IPS-18a (cell line): Measurements from ENCODE around the gene TDRD1.

Experiments
- H3K27ac ChIP-seq: one replicate; pipeline ENCODE4 v1.5.1; 2013; ENCODE audit warnings: low read length
- H3K27me3 ChIP-seq: one replicate; pipeline ENCODE4 v1.6.1; 2013; ENCODE audit warnings: mild to moderate bottlenecking, low read length; ENCODE audit not compliant: control insufficient read depth, insufficient read depth
- H3K36me3 ChIP-seq: one replicate; pipeline ENCODE4 v1.6.1; 2013; ENCODE audit warnings: low read depth, low read length; ENCODE audit not compliant: control insufficient read depth
- H3K4me1 ChIP-seq: one replicate; pipeline ENCODE4 v1.6.1; 2013; ENCODE audit warnings: low read depth, low read length; ENCODE audit not compliant: control insufficient read depth
- H3K4me3 ChIP-seq: one replicate; pipeline ENCODE4 v1.5.1; 2013; ENCODE audit warnings: low read length
- H3K9ac ChIP-seq: one replicate; pipeline ENCODE4 v1.6.1; 2013; ENCODE audit warnings: mild to moderate bottlenecking, low read length, moderate library complexity
- H3K9me3 ChIP-seq: one replicate; pipeline ENCODE4 v1.6.1; 2013; ENCODE audit warnings: low read depth, low read length; ENCODE audit not compliant: control insufficient read depth

The TDRD1 gene

DNA sequence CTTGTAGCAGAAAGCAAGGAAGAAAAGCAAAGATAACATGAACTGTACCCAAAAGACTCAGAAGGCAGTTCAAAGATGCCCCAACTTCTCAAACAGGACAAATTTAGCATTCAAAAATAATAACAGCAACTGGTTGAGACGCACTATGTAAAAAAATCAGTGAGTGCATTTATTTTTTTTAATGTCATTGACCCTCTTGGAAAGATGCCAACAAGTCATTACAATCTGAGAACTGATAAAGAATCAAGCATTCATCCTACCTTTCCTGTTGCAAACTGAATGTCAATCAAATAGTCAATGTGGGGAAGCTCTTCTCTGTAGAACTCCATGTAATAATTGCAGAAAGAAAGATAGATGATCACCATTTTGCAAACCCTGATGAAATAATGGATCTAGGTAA lies 3.5 kb upstream of the TDRD1 start:
- peaks cover 22% of the 10 kb centered on the region for H3K4me1 ChIP-seq
- H3K27me3 ChIP-seq: peaks cover 15% of the 10 kb centered on the region
- H3K9ac ChIP-seq: no peak overlapping the region
- H3K4me3 ChIP-seq: no peak overlapping the region
- H3K9me3 ChIP-seq: no peaks in the 10 kb centered on the region
- H3K27ac ChIP-seq: no peak overlapping the region
- H3K36me3 ChIP-seq: no peaks in the 10 kb centered on the region

DNA sequence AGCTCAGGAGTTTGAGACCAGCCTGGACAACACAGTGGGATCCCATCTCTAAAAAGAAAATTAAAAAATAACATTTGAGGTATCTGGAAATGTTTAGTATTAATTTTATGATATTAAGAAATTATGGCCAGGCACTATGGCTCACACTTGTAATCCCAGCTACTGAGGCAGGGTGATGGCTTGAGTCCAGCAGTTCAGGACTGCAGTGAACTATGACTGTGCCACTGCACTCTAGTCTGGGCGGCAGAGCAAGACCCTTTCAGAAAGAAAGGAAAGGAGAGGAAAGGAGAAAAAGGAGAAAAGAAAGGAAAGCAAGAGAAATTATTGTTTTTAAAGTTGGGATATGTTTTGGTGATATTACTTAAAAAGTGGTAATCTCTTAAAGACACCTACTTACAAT lies 2.6 kb upstream of the TDRD1 start:
- no peaks in the 10 kb centered on the region for H3K9me3 ChIP-seq
- H3K9ac ChIP-seq: no peak overlapping the region
- peaks cover 22% of the 10 kb centered on the region for H3K4me1 ChIP-seq
- H3K36me3 ChIP-seq: no peaks in the 10 kb centered on the region
- no peak overlapping the region for H3K4me3 ChIP-seq
- H3K27ac ChIP-seq: no peak overlapping the region
- H3K27me3 ChIP-seq: peaks cover 15% of the 10 kb centered on the region

DNA sequence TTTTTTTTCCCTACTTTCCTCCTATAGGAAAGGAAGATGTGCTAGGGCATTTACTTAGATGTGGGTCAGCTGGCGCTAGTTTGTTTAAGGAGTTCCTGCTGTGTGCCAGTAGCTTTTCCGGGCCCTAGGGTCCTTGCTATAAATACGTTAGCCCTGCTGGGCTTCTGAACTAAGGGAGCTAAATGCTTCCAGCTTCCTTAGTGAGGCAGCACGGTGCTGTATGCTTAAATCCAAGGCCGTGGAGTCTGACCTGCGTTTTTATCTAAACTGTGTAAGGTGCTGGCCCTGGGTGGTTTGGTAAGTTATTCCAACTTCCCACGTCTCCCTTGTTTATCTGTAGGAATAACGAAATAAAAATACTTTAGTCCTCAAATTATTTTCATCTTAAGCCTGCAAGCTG lies 594 bp downstream of the TDRD1 start:
- Histone ChIP-seq H3K9ac (no peak overlapping the region), H3K27ac (no peak overlapping the region), H3K4me3 (no peak overlapping the region), H3K9me3 (no peaks in the 10 kb centered on the region), H3K27me3 (peaks cover 13% of the 10 kb centered on the region), H3K4me1 (peaks cover 7% of the 10 kb centered on the region), H3K36me3 (no peaks in the 10 kb centered on the region)

DNA sequence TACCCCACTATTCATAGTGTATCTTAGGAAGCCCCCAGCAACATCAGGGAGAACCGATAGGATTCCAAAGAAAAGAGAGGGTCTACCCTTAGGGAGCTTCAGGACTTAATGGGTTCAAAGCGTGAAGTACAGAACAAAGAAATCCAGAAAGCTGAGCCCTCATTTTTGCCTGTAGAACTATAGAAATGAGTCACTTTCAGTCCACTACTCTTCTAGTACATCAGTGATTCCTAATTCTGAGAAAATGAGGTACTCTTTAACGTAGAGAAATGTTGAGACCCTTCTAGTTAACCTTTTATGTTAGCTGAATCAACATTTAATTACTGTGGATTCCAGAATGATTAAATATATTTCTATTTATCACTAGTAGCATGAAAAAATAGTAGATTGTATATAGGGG lies 1.8 kb downstream of the TDRD1 start:
- Histone ChIP-seq H3K9ac (no peak overlapping the region), H3K27me3 (peaks cover under 1% of the 10 kb centered on the region), H3K36me3 (no peaks in the 10 kb centered on the region), H3K27ac (no peak overlapping the region), H3K4me1 (peaks cover 6% of the 10 kb centered on the region), H3K4me3 (no peak overlapping the region), H3K9me3 (no peaks in the 10 kb centered on the region)

DNA sequence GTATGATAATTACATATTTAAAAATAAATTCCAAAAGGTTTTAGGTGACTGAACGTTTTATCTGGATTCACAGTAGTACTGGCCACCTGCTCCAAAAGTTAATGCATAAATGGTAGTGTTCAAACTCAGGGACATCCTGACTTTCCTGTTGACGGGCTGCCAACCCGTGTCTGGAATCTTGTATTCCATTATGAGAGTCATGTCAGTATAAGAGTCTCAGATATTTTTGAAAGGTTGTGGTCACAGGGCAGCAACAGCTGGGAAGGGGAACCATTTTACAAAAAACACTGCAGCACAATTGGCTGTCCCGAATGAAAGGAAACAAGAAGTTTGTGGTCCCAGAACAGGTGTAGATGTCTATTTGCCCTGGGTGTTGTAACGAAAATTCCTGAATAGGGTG lies 2.8 kb downstream of the TDRD1 start:
- no peaks in the 10 kb centered on the region for H3K36me3 ChIP-seq
- no peak overlapping the region for H3K27ac ChIP-seq
- H3K27me3 ChIP-seq: no peaks in the 10 kb centered on the region
- peaks cover 6% of the 10 kb centered on the region for H3K4me1 ChIP-seq
- no peaks in the 10 kb centered on the region for H3K9me3 ChIP-seq
- H3K9ac ChIP-seq: no peak overlapping the region
- H3K4me3 ChIP-seq: no peak overlapping the region

DNA sequence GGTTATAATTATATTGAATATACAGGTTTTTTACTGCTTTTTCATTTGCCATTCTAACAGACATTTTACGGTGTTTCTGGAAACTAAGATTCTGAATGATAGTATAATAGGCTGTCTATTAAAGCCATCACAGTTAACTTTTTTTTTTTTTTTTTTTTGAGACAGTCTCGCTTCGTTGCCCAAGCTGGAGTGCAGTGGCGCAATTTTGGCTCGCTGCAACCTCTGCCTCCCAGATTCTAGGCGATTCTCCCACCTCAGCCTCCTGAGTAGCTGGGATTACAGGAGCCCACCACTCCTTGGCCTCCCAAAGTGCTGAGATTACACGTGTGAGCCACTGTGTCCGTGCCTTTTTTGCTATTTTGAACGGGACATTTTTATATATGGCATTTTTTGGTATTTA lies 4.4 kb downstream of the TDRD1 start:
- no peak overlapping the region for H3K27ac ChIP-seq
- no peaks in the 10 kb centered on the region for H3K9me3 ChIP-seq
- H3K27me3 ChIP-seq: no peaks in the 10 kb centered on the region
- no peak overlapping the region for H3K9ac ChIP-seq
- peaks cover 6% of the 10 kb centered on the region for H3K4me1 ChIP-seq
- no peak overlapping the region for H3K4me3 ChIP-seq
- no peaks in the 10 kb centered on the region for H3K36me3 ChIP-seq

DNA sequence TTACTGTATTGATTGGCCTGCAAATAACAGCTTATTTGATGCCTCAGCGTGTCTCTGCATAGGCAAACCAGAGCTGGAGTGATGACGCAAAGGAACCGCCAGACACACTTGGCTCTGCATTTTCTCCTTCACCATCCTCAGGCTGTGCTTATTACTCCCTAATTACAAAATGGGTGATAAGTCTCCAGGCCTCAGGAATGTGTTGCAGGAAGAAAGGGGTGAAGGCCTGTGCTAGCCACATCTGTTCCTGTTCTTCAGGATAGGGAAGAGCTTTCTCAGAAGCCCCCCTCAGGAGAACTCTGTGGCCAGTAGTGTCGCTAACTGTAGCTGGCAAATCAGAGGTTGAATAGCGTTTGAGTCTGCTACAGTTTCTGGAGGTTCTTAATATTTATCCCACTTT lies 5.1 kb downstream of the TDRD1 start:
- Histone ChIP-seq H3K4me3 (no peak overlapping the region), H3K9ac (no peak overlapping the region), H3K9me3 (no peaks in the 10 kb centered on the region), H3K27ac (no peak overlapping the region), H3K4me1 (peaks cover 6% of the 10 kb centered on the region), H3K27me3 (no peaks in the 10 kb centered on the region), H3K36me3 (no peaks in the 10 kb centered on the region)

DNA sequence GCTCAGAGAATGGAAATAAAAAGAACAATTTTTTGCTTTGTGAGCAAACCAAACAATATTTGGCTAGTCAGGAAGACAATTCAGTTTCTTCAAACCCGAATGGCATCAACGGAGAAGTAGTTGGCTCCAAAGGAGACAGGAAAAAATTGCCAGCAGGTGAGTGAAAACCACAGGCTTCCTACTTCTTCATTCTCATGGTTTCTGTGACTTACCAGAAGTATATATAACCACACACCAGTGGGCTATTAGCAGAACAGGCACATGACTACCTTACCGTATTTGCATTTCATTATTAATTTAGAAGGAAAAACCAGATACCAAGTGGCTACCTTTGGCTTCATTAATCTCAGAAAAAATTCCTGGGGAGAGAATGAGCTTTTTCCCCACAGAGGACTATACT lies 8.8 kb downstream of the TDRD1 start:
- Histone ChIP-seq H3K9ac (no peak overlapping the region), H3K4me3 (no peak overlapping the region), H3K27me3 (no peaks in the 10 kb centered on the region), H3K36me3 (no peaks in the 10 kb centered on the region), H3K27ac (no peak overlapping the region), H3K4me1 (no peaks in the 10 kb centered on the region), H3K9me3 (no peaks in the 10 kb centered on the region)

DNA sequence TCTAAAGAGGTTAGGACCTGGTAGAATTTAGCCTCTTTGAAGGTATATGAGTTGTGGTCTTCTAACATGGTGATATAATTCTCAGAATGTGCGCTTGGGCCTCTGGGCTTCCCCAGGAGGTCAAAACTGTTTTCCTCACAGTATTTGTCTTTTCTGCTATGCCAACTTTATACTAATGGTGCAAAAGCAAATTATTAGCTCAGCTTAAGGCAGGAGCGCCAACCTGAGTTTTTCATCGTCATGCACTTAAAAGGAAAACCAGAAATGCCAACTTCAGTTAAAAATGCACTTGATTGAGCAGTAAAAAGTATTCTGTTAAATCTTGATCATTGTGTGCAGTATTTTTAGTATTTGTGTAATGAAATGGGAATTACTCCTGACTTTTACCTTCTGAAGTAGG lies 9.7 kb downstream of the TDRD1 start:
- H3K4me1 ChIP-seq: no peaks in the 10 kb centered on the region
- H3K9me3 ChIP-seq: no peaks in the 10 kb centered on the region
- H3K27ac ChIP-seq: no peak overlapping the region
- no peaks in the 10 kb centered on the region for H3K36me3 ChIP-seq
- no peak overlapping the region for H3K9ac ChIP-seq
- H3K27me3 ChIP-seq: no peaks in the 10 kb centered on the region
- no peak overlapping the region for H3K4me3 ChIP-seq

DNA sequence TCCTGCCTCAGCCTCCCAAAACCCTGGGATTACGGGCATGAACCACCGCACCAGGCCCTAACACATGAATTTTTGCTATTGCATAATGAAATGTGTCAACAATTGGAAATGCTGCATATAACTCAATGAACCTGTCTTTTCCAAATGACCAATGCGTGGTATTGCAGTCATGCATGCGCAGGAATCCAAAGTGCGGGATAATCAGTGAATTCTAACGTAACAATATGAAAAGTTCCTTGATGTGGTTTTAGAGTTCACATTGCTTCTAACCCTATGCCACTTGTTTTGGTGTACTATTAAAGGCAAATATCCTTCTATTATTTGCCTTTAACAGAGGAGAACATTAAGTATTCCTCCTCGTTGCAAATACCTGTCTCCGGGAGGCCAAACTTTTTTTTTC lies 10.5 kb downstream of the TDRD1 start:
- Histone ChIP-seq H3K4me3 (no peak overlapping the region), H3K9me3 (no peaks in the 10 kb centered on the region), H3K27ac (no peak overlapping the region), H3K9ac (no peak overlapping the region), H3K4me1 (no peaks in the 10 kb centered on the region), H3K36me3 (no peaks in the 10 kb centered on the region), H3K27me3 (no peaks in the 10 kb centered on the region)

DNA sequence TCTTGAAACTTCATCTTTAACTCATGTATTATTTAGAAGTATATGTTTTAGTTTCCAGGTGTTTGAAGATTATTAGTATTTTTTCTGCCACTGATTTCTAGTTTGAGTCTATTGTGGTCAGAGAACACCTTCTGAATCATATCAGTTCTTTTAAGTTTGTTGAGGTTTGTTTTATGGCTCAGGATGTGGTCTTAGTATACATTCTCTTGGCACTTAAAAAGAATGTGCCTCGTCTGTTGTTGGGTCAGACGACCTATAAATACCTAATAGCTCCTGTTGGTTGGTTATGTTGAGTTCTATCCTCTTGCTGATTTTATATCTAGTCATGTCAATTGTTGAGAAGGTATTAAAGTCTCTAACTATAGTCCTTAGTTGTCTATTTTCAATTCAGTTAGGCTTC lies 15.9 kb downstream of the TDRD1 start:
- Histone ChIP-seq H3K27ac (no peak overlapping the region), H3K4me3 (no peak overlapping the region), H3K36me3 (no peaks in the 10 kb centered on the region), H3K9me3 (no peaks in the 10 kb centered on the region), H3K4me1 (no peaks in the 10 kb centered on the region), H3K9ac (no peak overlapping the region), H3K27me3 (no peaks in the 10 kb centered on the region)

DNA sequence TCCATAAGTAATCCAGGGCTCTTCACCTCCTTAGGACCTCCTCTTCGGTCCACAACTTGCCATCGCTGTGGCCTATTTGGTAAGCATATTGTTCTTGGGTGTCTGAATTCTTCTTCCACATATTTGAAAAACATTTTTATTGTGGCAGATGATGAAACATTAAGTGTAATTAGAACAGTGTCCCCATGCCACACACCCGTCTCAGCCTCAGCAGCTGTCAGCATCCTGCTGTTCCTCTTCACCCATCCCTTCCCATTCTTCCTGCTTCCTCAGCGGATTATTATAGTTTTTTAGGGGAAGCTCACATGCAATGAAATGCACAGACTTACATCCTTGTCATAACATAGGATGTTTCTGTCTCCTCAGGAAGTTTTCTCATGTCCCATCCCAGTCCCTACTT lies 20.1 kb downstream of the TDRD1 start:
- no peak overlapping the region for H3K27ac ChIP-seq
- no peaks in the 10 kb centered on the region for H3K9me3 ChIP-seq
- H3K36me3 ChIP-seq: no peaks in the 10 kb centered on the region
- no peak overlapping the region for H3K4me3 ChIP-seq
- H3K27me3 ChIP-seq: no peaks in the 10 kb centered on the region
- H3K4me1 ChIP-seq: no peaks in the 10 kb centered on the region
- H3K9ac ChIP-seq: no peak overlapping the region

DNA sequence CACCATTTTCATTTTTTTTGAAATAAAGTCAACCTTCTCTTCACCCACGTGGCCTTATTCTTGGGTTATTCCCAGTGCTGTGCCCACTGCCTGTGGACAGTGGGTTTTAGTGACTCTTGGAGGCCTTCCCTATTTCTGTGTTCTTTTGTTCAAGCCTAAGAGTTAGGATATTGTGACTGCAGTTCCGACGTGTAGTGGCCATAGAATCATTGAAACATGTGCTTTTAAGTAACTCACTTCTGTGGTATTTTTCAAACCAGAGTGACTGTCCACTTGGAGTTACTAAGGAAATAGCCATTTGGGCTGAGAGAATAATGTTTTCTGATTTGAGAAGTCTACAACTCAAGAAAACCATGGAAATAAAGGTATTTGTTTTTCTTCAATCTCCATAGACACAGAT lies 23.7 kb downstream of the TDRD1 start:
- H3K36me3 ChIP-seq: no peaks in the 10 kb centered on the region
- no peaks in the 10 kb centered on the region for H3K27me3 ChIP-seq

More for the DNA sequence above, 23.7 kb downstream of the TDRD1 start:
- Histone ChIP-seq H3K4me1 (peaks cover under 1% of the 10 kb centered on the region), H3K27ac (no peak overlapping the region), H3K4me3 (no peak overlapping the region), H3K9me3 (no peaks in the 10 kb centered on the region), H3K9ac (no peak overlapping the region)
